Lung (tissue), 12 donors: ENCODE data around the gene AP1AR. TPM values are rescaled to one million over a fixed set of nuclear protein-coding genes. Genes with fewer than 3 reads are reported as not detected.

ENCODE experiments used
- ATAC-seq: fragments of 200-7000 bp; cut with Tn5 transposase; one replicate; pipeline ENCODE4 v1.9.1; 2020; ENCODE audit warnings: moderate number of reproducible peaks; ENCODE audit not compliant: insufficient read depth, low FRiP score
- DNase-seq, 3 donors: peaks; one replicate each; pipeline ENCODE4 v3.0.0-alpha.2; 2013 to 2017
- H3K27ac ChIP-seq, 2 donors: one replicate each; pipeline ENCODE4 v1.5.1; 2013; ENCODE audit warnings: mild to moderate bottlenecking in 2 of 2, moderate library complexity in 2 of 2, control low read depth in 1 of 2, inconsistent platforms in 1 of 2, low read depth in 1 of 2, low read length in 1 of 2
- H3K27me3 ChIP-seq, 3 donors: one replicate each; pipeline ENCODE4 v1.5.1; 2013; ENCODE audit warnings: low read length in 2 of 3; ENCODE audit not compliant: control insufficient read depth in 3 of 3, insufficient read depth in 3 of 3
- H3K36me3 ChIP-seq, 4 donors: one replicate each; pipeline ENCODE4 v1.5.1; 2013; ENCODE audit warnings: low read length in 4 of 4, mild to moderate bottlenecking in 1 of 4, moderate library complexity in 1 of 4; ENCODE audit not compliant: control insufficient read depth in 4 of 4, insufficient read depth in 4 of 4
- H3K4me1 ChIP-seq, 5 donors: one replicate each; pipeline ENCODE4 v1.5.1; 2013; ENCODE audit warnings: low read length in 5 of 5, mild to moderate bottlenecking in 2 of 5, moderate library complexity in 1 of 5; ENCODE audit not compliant: control insufficient read depth in 5 of 5, insufficient read depth in 5 of 5
- H3K4me3 ChIP-seq: one replicate; pipeline ENCODE4 v1.5.1; 2013; ENCODE audit warnings: mild to moderate bottlenecking, control low read depth, moderate library complexity
- H3K9ac ChIP-seq, 2 donors: one replicate each; pipeline ENCODE4 v1.5.1; 2013; ENCODE audit warnings: low read length in 2 of 2, control low read depth in 1 of 2; ENCODE audit not compliant: insufficient read depth in 1 of 2
- H3K9me3 ChIP-seq, 4 donors: one replicate each; pipeline ENCODE4 v1.5.1; 2013; ENCODE audit warnings: low read length in 3 of 4, mild to moderate bottlenecking in 1 of 4, moderate library complexity in 1 of 4; ENCODE audit not compliant: control insufficient read depth in 4 of 4, insufficient read depth in 3 of 4
- WGBS, 2 donors: extraction: QIAGEN DNeasy Blood & Tissue Kit; methylation state at CpG; one replicate each; pipeline ENCODE4 v1.1.7; 2013; 5-methylcytosine and 5-hydroxymethylcytosine counted together
- polyA plus RNA-seq, 2 donors: library from polyadenylated mRNA; stranded (reverse); fragments of 200-250 nt; gene quantifications; one replicate each; pipeline ENCODE4 v1.2.1, GENCODE V29; 2013
- total RNA-seq, 2 donors: library from RNA; depleted of rRNA in 1 of 2; stranded (reverse); fragments of >200 nt in 1 of 2; gene quantifications; one replicate each; pipeline ENCODE4 v1.2.1, GENCODE V29; 2014 to 2021
- TF ChIP-seq, protein P1 (sequence below): IDR thresholded peaks from 2 replicates; pipeline ENCODE4 v1.5.1; 2012; ENCODE audit warnings: mild to moderate bottlenecking; ENCODE audit errors: control extremely low read depth, extremely low read depth
- donor health status: control.
- donor health status: control.
- donor health status: Bipolar disorder and iron deficiency.
- donor health status: healthy.
- donor health status: DM: yes; HTN: yes; CAD: no.

The AP1AR gene
- total and polyA plus RNA-seq, 4 donors, result 12.8 to 25.7 (median 19.2) TPM

DNA sequence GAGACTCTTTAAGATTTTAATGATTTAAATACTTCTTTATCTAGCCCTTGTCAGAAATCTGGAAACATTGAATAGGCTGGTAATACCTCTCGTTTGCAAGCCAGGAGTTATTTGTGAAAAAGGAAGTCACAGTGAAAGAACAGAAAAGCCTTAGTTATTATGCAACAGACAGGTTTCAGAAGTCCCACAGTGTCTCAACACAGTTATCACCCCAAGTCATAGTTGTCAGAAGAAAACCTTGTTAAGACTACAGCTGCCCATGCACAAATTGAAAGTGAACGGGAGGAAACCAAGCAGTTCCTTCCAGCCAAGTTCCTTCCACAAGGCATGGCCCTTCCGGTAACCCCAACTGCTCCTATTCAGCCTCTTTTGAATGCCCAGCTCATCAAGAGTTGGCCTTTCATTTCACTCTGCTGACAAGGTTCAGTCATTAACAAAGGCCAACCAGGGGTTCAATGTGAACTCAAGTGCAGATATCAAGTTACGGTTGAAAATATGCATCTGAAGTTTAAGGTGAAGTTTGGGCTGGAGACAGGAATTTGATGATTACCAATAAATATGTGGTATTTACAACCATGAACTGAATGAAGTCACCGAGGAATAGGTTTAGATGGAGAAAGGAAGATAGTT, 81.1 kb downstream of the AP1AR start:
- no peaks in the 10 kb centered on the region for H3K27me3 ChIP-seq
- H3K9ac ChIP-seq, result no peak overlapping the region
- WGBS, 2 donors, result 51 to 72% methylated on average over 5 of the region's 5 CpGs
- H3K9me3 ChIP-seq, result no peaks in the 10 kb centered on the region
- H3K36me3 ChIP-seq, result no peaks in the 10 kb centered on the region
- TF ChIP-seq, protein P1, sequence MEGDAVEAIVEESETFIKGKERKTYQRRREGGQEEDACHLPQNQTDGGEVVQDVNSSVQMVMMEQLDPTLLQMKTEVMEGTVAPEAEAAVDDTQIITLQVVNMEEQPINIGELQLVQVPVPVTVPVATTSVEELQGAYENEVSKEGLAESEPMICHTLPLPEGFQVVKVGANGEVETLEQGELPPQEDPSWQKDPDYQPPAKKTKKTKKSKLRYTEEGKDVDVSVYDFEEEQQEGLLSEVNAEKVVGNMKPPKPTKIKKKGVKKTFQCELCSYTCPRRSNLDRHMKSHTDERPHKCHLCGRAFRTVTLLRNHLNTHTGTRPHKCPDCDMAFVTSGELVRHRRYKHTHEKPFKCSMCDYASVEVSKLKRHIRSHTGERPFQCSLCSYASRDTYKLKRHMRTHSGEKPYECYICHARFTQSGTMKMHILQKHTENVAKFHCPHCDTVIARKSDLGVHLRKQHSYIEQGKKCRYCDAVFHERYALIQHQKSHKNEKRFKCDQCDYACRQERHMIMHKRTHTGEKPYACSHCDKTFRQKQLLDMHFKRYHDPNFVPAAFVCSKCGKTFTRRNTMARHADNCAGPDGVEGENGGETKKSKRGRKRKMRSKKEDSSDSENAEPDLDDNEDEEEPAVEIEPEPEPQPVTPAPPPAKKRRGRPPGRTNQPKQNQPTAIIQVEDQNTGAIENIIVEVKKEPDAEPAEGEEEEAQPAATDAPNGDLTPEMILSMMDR, result no peak
- no peak overlapping the region for H3K4me3 ChIP-seq
- no peak for DNase-seq
- no peak for ATAC-seq
- peaks cover 0 to 2% (median 0%) of the 10 kb centered on the region in 5 donors for H3K4me1 ChIP-seq
- H3K27ac ChIP-seq, result no peak overlapping the region

DNA sequence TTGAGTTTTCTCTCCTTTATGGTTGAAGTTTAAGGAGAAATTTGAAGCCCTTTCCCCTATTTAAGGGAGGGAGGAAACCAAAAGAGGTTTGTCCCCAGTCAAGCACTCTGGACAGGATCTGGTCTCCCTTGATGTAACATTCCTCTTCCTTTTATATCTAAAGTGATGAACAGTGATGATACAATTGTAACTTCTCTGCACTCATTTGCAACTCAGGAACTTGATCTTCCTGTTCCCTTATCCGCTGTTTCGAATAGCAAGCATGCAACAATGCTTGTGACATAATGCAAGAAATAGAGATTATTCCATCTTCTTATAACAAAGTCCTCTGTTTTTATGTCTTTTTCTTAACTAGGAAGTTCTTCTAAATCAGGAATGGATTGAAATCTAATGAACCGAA, 83.9 kb downstream of the AP1AR start:
- Histone ChIP-seq H3K9me3 (no peaks in the 10 kb centered on the region), H3K27ac (no peak overlapping the region), H3K4me1 (peaks cover 0 to 2% (median 0%) of the 10 kb centered on the region in 5 donors), H3K9ac (no peak overlapping the region), H3K27me3 (no peaks in the 10 kb centered on the region), H3K36me3 (no peaks in the 10 kb centered on the region), H3K4me3 (no peak overlapping the region)
- ATAC-seq (no peak), DNase-seq (no peak)
- TF ChIP-seq, protein P1, result no peak
- WGBS, 2 donors, result 36 to 62% methylated on average over 3 of the region's 3 CpGs

DNA sequence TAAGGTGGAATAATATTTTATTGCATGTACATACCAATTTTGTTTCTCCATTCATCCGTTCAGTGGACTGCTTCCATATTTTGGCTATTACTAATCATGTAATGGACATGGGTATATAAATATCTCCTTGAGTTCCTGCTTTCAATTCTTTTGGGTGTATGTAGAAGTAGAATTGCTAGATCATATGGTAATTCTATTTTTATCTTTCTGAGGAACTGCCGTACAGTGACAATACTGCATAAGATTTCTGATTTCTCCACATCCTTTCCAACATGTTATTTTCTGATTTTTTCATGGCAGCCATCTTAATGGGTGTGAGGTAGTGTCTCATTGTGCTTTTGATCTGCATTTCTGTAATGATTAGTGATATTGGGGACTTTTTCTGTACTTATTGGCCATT, 84.8 kb downstream of the AP1AR start:
- Histone ChIP-seq H3K36me3 (no peaks in the 10 kb centered on the region), H3K9ac (no peak overlapping the region), H3K4me3 (no peak overlapping the region), H3K9me3 (no peaks in the 10 kb centered on the region), H3K4me1 (peaks cover 0 to 2% (median 0%) of the 10 kb centered on the region in 5 donors), H3K27ac (no peak overlapping the region), H3K27me3 (no peaks in the 10 kb centered on the region)
- TF ChIP-seq, protein P1, result no peak
- ATAC-seq (peak; percentile 22), DNase-seq (no peak)
- 41 to 71% methylated on average over 2 of the region's 2 CpGs for WGBS, 2 donors
